Measurements from ENCODE around the gene ZNF454.

Gene ZNF454

GRCh38 chr5:179008667-179009066 is 67.7 kb downstream of the ZNF454 start:
- Histone ChIP-seq H3K27me3 (ENCODE audit: insufficient read depth, poor library complexity, severe bottlenecking) (no peaks in the 10 kb centered on the region), H3K9me3 (ENCODE audit: severe bottlenecking) (peaks cover 7% of the 10 kb centered on the region), H3K4me3 (ENCODE audit: severe bottlenecking) (no peak overlapping the region), H3K36me3 (ENCODE audit: low read depth) (no peaks in the 10 kb centered on the region), H3K4me1 (ENCODE audit: insufficient read depth, poor library complexity, severe bottlenecking) (no peaks in the 10 kb centered on the region), H3K27ac (ENCODE audit: poor library complexity, severe bottlenecking) (no peak overlapping the region)
- TF ChIP-seq CTCF (IDR thresholded peaks at IDR 0.05; ENCODE audit: poor library complexity, severe bottlenecking) = peak; percentile 30
- ATAC-seq (ENCODE audit: low read depth) (no peak), DNase-seq (ENCODE audit: low spot score) (no peak)
